Upper lobe of left lung (tissue), 6 donors: ENCODE data around the gene CLK4. TPM values are rescaled to one million over a fixed set of nuclear protein-coding genes. Genes with fewer than 3 reads are reported as not detected.

ENCODE experiments used
- ATAC-seq, 2 donors: fragments of 200-7000 bp; cut with Tn5 transposase; one replicate each; pipeline ENCODE4 v1.9.1; 2022; ENCODE audit warnings: mild to moderate bottlenecking in 2 of 2, moderate library complexity in 2 of 2; ENCODE audit not compliant: low FRiP score in 2 of 2
- DNase-seq, 2 donors: peaks; one replicate each; pipeline ENCODE4 v3.0.0-alpha.2; 2019 to 2020
- H3K27ac ChIP-seq, 4 donors: fragments of 200-600 bp; sonication (generic); one replicate each; pipeline ENCODE4 v1.5.1; 2016 to 2019
- H3K27me3 ChIP-seq, 4 donors: fragments of 200-600 bp; sonication (generic); one replicate each; pipeline ENCODE4 v1.5.1; 2017 to 2019
- H3K36me3 ChIP-seq, 4 donors: fragments of 200-600 bp; sonication (generic); one replicate each; pipeline ENCODE4 v1.5.1; 2016 to 2019
- H3K4me1 ChIP-seq, 4 donors: fragments of 200-600 bp; sonication (generic); one replicate each; pipeline ENCODE4 v1.5.1; 2018 to 2019
- H3K4me3 ChIP-seq, 4 donors: fragments of 200-600 bp; sonication (generic); one replicate each; pipeline ENCODE4 v1.5.1; 2017 to 2019; ENCODE audit warnings: mild to moderate bottlenecking in 2 of 4, moderate library complexity in 1 of 4
- H3K9me3 ChIP-seq, 4 donors: fragments of 200-600 bp; sonication (generic); one replicate each; pipeline ENCODE4 v1.5.1; 2018 to 2019
- EP300 ChIP-seq, 4 donors: sonication (generic); formaldehyde crosslinking; IDR thresholded peaks; one replicate each; pipeline ENCODE4 v1.5.1; 2017; ENCODE audit warnings: antibody characterized with exemption in 4 of 4, control low read depth in 2 of 4
- POLR2A ChIP-seq, 4 donors: fragments of 450-650 bp; IDR thresholded peaks; one replicate each; pipeline ENCODE4 v1.5.1; 2016 to 2017; ENCODE audit warnings: antibody characterized with exemption in 4 of 4, mild to moderate bottlenecking in 2 of 4
- POLR2AphosphoS5 ChIP-seq, 2 donors: sonication (generic); formaldehyde crosslinking; IDR thresholded peaks; one replicate each; pipeline ENCODE4 v1.5.1; 2017; ENCODE audit warnings: antibody characterized with exemption in 2 of 2
- whole genome bisulfite sequencing, 2 donors: methylation state at CpG; one replicate each; pipeline ENCODE4 v1.1.5; 2017 to 2018; 5-methylcytosine and 5-hydroxymethylcytosine counted together
- total RNA-seq, 6 donors: library from RNA; depleted of rRNA in 4 of 6; stranded (reverse); fragments of >200 nt in 4 of 6; gene quantifications; one replicate each; pipeline versions ENCODE4 v1.1.0 to v1.2.1, GENCODE V29; 2016 to 2021
- TF ChIP-seq, protein P1 (sequence below), 6 experiments: fragments of 450-650 bp in 4 of 6; fragments of 200-600 bp in 2 of 6; sonication (generic) in 2 of 6; IDR thresholded peaks; one replicate each; pipeline ENCODE4 v1.5.1; 2016 to 2019; ENCODE audit warnings: antibody characterized with exemption in 6 of 6
- donor health status: DM: no; HTN: no; CAD: no; lungs with moderate emphysema.
- donor health status: DM: no; HTN: yes; CAD: no; lungs with severe emphysema.

Gene CLK4
- total RNA-seq, 6 donors from 2014 or later = 28.8 to 81.7 (median 35.0) TPM

DNA sequence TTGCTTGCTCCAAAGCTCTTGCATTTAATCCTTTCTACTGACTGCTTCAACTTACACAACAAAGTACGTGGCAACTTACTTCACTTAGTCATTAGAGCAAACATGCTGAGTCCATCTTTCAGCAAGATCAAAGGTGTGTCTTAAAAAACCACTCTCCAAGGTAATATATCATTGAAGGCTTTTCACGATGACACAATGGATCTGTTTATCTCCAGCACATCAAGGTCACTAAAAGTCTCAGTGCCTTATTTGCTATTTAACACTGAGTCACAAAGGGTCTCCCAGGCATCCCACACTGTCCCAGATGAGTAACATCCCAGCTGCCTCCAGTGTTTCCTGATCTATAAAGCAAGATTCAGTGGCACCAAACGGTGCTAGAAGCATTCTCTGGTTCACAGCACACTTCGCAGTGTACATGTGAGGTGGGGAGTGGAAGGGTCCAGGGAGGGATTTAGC lies 3.7 kb upstream of the CLK4 start:
- H3K4me3 ChIP-seq = no peak overlapping the region
- no peaks in the 10 kb centered on the region for H3K36me3 ChIP-seq
- WGBS, 2 donors = 43 to 44% methylated on average over 4 of the region's 4 CpGs
- no peak for TF ChIP-seq POLR2A (IDR thresholded peaks at IDR 0.05)
- TF ChIP-seq POLR2AphosphoS5 (IDR thresholded peaks at IDR 0.05) = no peak
- TF ChIP-seq, protein P1, sequence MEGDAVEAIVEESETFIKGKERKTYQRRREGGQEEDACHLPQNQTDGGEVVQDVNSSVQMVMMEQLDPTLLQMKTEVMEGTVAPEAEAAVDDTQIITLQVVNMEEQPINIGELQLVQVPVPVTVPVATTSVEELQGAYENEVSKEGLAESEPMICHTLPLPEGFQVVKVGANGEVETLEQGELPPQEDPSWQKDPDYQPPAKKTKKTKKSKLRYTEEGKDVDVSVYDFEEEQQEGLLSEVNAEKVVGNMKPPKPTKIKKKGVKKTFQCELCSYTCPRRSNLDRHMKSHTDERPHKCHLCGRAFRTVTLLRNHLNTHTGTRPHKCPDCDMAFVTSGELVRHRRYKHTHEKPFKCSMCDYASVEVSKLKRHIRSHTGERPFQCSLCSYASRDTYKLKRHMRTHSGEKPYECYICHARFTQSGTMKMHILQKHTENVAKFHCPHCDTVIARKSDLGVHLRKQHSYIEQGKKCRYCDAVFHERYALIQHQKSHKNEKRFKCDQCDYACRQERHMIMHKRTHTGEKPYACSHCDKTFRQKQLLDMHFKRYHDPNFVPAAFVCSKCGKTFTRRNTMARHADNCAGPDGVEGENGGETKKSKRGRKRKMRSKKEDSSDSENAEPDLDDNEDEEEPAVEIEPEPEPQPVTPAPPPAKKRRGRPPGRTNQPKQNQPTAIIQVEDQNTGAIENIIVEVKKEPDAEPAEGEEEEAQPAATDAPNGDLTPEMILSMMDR (IDR thresholded peaks at IDR 0.05) = no peak
- no peak for TF ChIP-seq EP300 (IDR thresholded peaks at IDR 0.05)
- no peak overlapping the region for H3K27ac ChIP-seq
- H3K4me1 ChIP-seq = peaks cover 0 to 5% (median 1%) of the 10 kb centered on the region in 4 donors
- H3K9me3 ChIP-seq = no peaks in the 10 kb centered on the region
- no peaks in the 10 kb centered on the region for H3K27me3 ChIP-seq
- no peak for DNase-seq
- ATAC-seq = no peak

DNA sequence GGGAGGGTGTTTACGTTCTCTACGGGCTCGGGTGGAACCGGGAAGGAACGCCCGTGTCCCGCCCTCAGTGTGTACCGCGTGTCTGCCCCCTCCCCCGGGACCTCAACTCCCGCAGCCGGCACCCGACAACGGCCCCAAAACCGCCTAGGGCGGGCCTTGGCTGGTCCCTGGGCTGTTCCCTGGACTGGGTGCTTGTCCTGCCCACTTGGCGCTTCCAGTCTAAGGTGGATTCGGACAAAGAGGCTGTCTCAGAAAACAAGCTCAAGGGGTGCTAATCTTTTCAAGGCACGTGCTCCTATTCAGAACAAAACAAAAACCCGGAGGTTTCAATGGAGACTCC lies 379 bp upstream of the CLK4 start:
- 10 to 29% methylated on average over 4 to 5 of the region's 20 CpGs for WGBS, 2 donors
- Histone ChIP-seq H3K4me1 (peaks cover 24 to 31% (median 28%) of the 10 kb centered on the region in 4 donors), H3K27ac (peak overlapping the region; percentile 94 to 99 (median 98)), H3K9me3 (no peaks in the 10 kb centered on the region), H3K27me3 (no peaks in the 10 kb centered on the region), H3K36me3 (peaks cover 4 to 11% (median 7%) of the 10 kb centered on the region in 4 donors), H3K4me3 (peak overlapping the region; percentile 18 to 74 (median 66))
- no peak for ATAC-seq
- DNase-seq = no peak
- TF ChIP-seq POLR2A (IDR thresholded peaks at IDR 0.05) = no peak
- TF ChIP-seq, protein P1 (IDR thresholded peaks at IDR 0.05) = no peak
- no peak for TF ChIP-seq POLR2AphosphoS5 (IDR thresholded peaks at IDR 0.05)
- no peak for TF ChIP-seq EP300 (IDR thresholded peaks at IDR 0.05)

- Histone ChIP-seq H3K36me3 (peaks cover 15 to 24% (median 17%) of the 10 kb centered on the region in 4 donors), H3K4me3 (peak overlapping the region; percentile 45 to 74 (median 66)), H3K4me1 (peaks cover 24 to 40% (median 30%) of the 10 kb centered on the region in 4 donors), H3K9me3 (peaks cover 0 to 4% (median 0%) of the 10 kb centered on the region in 4 donors), H3K27ac (peak overlapping the region; percentile 94 to 99 (median 98)), H3K27me3 (no peaks in the 10 kb centered on the region)
- DNase-seq (no peak), ATAC-seq (peak; percentile 12 to 41)
- WGBS, 2 donors = 1% methylated on average over 17 to 22 of the region's 23 CpGs
- TF ChIP-seq EP300 (IDR thresholded peaks at IDR 0.05) (no peak), POLR2AphosphoS5 (IDR thresholded peaks at IDR 0.05) (no peak), POLR2A (IDR thresholded peaks at IDR 0.05) (no peak)
- TF ChIP-seq, protein P1 (IDR thresholded peaks at IDR 0.05) = no peak
Observed at GRCh38 chr5:178625679-178626483, 969 bp downstream of the CLK4 start.

- WGBS, 2 donors = 20 to 25% methylated on average over 15 of the region's 15 CpGs
- no peak for ATAC-seq
- peaks cover 15 to 34% (median 25%) of the 10 kb centered on the region in 4 donors for H3K36me3 ChIP-seq
- peaks cover 0 to 4% (median 0%) of the 10 kb centered on the region in 4 donors for H3K9me3 ChIP-seq
- H3K4me1 ChIP-seq = peaks cover 24 to 40% (median 30%) of the 10 kb centered on the region in 4 donors
- H3K4me3 ChIP-seq = peak overlapping the region; percentile 45 to 74 (median 66)
- TF ChIP-seq EP300 (IDR thresholded peaks at IDR 0.05) = no peak
- TF ChIP-seq, protein P1 (IDR thresholded peaks at IDR 0.05) = no peak
- TF ChIP-seq POLR2AphosphoS5 (IDR thresholded peaks at IDR 0.05) = no peak
- no peak for TF ChIP-seq POLR2A (IDR thresholded peaks at IDR 0.05)
- peak overlapping the region in 1 of 4 donors; percentile 99 for H3K27ac ChIP-seq
- no peaks in the 10 kb centered on the region for H3K27me3 ChIP-seq
- DNase-seq = no peak
Observed at GRCh38 chr5:178624631-178625546, 2.0 kb downstream of the CLK4 start.
